Activated T-cell treated with anti-CD3 and anti-CD28 coated beads, Interleukin-2, amount 50 U/mL, for 72 hours (primary cell): ENCODE measurements around the gene GABRB2. TPM values are rescaled to one million over a fixed set of nuclear protein-coding genes. Genes with fewer than 3 reads are reported as not detected.

Experiments
- total RNA-seq, 2 donors: library from RNA; stranded (reverse); gene quantifications; one replicate each; pipeline ENCODE4 v1.2.3, GENCODE V29; 2022

GABRB2 gene
- total RNA-seq, 2 donors from 2014 or later = not detected

Other genes with a start within 250 kb of the GABRB2 start
- gene GABRA6, start 139.0 kb upstream of the GABRB2 start, total RNA-seq = not detected